Right atrium auricular region (tissue), 2 donors: ENCODE results near the gene SLC22A1. TPM values are rescaled to one million over a fixed set of nuclear protein-coding genes. Genes with fewer than 3 reads are reported as not detected.

Experiments used
- DNase-seq: peaks from one replicate; pipeline ENCODE4 v3.0.0-alpha.2; 2019; ENCODE audit warnings: low spot score
- H3K27ac ChIP-seq, 2 donors: fragments of 200-600 bp; sonication (generic); 1 replicate in 1 of 2; 2 replicates in 1 of 2; pipeline ENCODE4 v1.5.1; 2016 to 2019
- H3K27me3 ChIP-seq, 2 donors: fragments of 200-600 bp; sonication (generic); one replicate each; pipeline versions ENCODE4 v1.5.1 to v1.6.0; 2017 to 2019
- H3K36me3 ChIP-seq: fragments of 200-600 bp; sonication (generic); one replicate; pipeline ENCODE4 v1.5.1; 2016
- H3K4me1 ChIP-seq, 2 donors: fragments of 200-600 bp; sonication (generic); one replicate each; pipeline versions ENCODE4 v1.5.1 to v1.6.0; 2017 to 2019
- H3K4me3 ChIP-seq, 2 donors: fragments of 200-600 bp; sonication (generic); 1 replicate in 1 of 2; 2 replicates in 1 of 2; pipeline ENCODE4 v1.5.1; 2017 to 2019; ENCODE audit warnings: mild to moderate bottlenecking in 1 of 2, moderate library complexity in 1 of 2
- H3K9me3 ChIP-seq, 2 donors: fragments of 200-600 bp; sonication (generic); one replicate each; pipeline ENCODE4 v1.5.1; 2019
- total RNA-seq, 2 donors: library from RNA; depleted of rRNA; stranded (reverse); fragments of >200 nt; gene quantifications; one replicate each; pipeline ENCODE4 v1.1.0, GENCODE V29; 2016
- TF ChIP-seq, protein P1 (sequence below), 2 donors: fragments of 200-600 bp; sonication (generic); IDR thresholded peaks; one replicate each; pipeline ENCODE4 v1.5.1; 2019; ENCODE audit warnings: antibody characterized with exemption in 2 of 2

The SLC22A1 gene
- not detected for total RNA-seq

DNA sequence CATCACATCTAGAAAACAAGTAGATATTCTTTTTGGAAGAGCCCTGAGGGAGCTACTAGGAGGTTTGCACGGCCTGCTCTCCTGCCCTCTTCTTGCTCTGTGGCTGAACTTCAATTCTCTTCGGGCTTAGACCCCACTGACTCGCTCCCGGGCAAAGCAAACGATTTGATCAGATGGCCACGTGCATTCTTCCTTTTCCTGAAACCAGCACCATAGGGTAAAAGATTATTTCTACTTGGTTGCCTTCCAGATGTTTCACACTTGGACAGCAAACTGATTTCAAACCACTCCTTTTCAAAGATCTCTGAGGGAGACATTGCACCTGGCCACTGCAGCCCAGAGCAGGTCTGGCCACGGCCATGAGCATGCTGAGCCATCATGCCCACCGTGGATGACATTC lies at the start of gene SLC22A1:
Gene SLC22A1 (plus strand): TSS at position 258 of the 400 bp plus-strand sequence. CDS start 121 bp downstream, at position 379.
- DNase-seq, result no peak
- no peaks in the 10 kb centered on the region for H3K4me1 ChIP-seq
- H3K9me3 ChIP-seq, result no peaks in the 10 kb centered on the region
- no peak within 1 kb of the TSS for H3K4me3 ChIP-seq
- H3K27ac ChIP-seq, result no peak within 1 kb of the TSS
- no peaks in the 10 kb centered on the region for H3K36me3 ChIP-seq
- TF ChIP-seq, protein P1, sequence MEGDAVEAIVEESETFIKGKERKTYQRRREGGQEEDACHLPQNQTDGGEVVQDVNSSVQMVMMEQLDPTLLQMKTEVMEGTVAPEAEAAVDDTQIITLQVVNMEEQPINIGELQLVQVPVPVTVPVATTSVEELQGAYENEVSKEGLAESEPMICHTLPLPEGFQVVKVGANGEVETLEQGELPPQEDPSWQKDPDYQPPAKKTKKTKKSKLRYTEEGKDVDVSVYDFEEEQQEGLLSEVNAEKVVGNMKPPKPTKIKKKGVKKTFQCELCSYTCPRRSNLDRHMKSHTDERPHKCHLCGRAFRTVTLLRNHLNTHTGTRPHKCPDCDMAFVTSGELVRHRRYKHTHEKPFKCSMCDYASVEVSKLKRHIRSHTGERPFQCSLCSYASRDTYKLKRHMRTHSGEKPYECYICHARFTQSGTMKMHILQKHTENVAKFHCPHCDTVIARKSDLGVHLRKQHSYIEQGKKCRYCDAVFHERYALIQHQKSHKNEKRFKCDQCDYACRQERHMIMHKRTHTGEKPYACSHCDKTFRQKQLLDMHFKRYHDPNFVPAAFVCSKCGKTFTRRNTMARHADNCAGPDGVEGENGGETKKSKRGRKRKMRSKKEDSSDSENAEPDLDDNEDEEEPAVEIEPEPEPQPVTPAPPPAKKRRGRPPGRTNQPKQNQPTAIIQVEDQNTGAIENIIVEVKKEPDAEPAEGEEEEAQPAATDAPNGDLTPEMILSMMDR (IDR thresholded peaks at IDR 0.05), result no peak
- H3K27me3 ChIP-seq, result no peaks in the 10 kb centered on the region

DNA sequence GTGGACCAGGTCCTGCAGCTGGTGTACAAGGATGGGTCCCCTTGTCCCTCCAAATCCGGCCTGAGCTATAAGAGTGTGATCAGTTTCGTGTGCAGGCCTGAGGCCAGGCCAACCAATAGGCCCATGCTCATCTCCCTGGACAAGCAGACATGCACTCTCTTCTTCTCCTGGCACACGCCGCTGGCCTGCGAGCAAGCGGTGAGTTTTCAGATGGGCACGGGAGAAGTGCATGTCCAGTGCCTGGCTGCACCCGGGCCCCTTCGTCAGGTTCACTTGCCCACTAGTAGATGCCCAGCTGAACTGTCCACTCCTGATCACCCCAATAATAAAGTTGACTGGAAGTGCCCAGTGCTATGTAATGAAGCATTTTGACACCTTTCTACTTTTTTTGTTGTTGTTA lies 48.3 kb upstream of the SLC22A1 start:
- Histone ChIP-seq H3K4me3 (no peak overlapping the region), H3K9me3 (no peaks in the 10 kb centered on the region), H3K27me3 (no peaks in the 10 kb centered on the region), H3K36me3 (peaks cover 78% of the 10 kb centered on the region), H3K27ac (no peak overlapping the region), H3K4me1 (no peaks in the 10 kb centered on the region)
- no peak for DNase-seq
- TF ChIP-seq, protein P1 (IDR thresholded peaks at IDR 0.05), result no peak

DNA sequence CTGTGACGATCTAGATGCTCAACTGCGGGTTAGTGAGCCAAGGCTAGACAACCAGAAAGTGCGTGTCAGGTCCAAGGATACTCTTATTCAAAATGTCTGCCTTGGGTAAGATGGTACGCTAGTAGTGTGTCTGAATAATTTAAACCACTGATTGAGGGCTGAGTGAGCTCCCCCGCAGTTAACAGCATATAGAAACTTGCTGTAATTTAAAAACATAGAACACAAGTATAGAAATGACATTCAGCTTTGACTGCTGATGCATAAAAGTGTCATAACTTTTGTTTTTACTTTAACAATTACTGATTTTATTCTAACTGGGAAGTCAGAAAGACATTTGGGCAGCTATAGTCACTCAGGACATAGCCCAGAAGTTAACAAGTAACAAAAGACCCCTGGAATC lies 45.6 kb upstream of the SLC22A1 start:
- no peak for DNase-seq
- Histone ChIP-seq H3K27me3 (no peaks in the 10 kb centered on the region), H3K27ac (no peak overlapping the region), H3K4me3 (no peak overlapping the region), H3K36me3 (peaks cover 78% of the 10 kb centered on the region), H3K9me3 (no peaks in the 10 kb centered on the region), H3K4me1 (no peaks in the 10 kb centered on the region)
- TF ChIP-seq, protein P1 (IDR thresholded peaks at IDR 0.05), result no peak

DNA sequence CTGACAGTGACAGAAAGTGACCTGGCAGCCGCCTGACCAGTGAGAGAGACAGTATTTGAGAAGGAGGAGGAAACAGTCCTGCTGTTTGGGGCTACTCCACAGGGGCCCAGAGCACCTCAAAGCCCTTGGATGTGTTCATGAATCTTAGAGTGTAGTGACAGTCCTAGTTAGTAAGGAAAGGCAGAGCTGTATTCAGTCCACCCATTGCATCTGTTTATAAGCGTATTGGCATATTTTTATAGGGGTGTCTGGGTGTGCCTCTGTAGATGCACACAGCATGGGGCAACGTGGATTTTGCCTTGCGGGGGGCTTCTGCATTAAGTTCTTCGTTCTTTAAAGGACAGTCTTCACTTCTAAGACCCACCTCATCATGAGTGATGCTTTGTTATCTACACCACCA lies 44.6 kb upstream of the SLC22A1 start:
- peaks cover 83% of the 10 kb centered on the region for H3K36me3 ChIP-seq
- no peaks in the 10 kb centered on the region for H3K27me3 ChIP-seq
- H3K9me3 ChIP-seq, result no peaks in the 10 kb centered on the region
- TF ChIP-seq, protein P1 (IDR thresholded peaks at IDR 0.05), result no peak
- H3K4me3 ChIP-seq, result no peak overlapping the region
- H3K4me1 ChIP-seq, result no peaks in the 10 kb centered on the region
- no peak overlapping the region for H3K27ac ChIP-seq
- DNase-seq, result no peak

DNA sequence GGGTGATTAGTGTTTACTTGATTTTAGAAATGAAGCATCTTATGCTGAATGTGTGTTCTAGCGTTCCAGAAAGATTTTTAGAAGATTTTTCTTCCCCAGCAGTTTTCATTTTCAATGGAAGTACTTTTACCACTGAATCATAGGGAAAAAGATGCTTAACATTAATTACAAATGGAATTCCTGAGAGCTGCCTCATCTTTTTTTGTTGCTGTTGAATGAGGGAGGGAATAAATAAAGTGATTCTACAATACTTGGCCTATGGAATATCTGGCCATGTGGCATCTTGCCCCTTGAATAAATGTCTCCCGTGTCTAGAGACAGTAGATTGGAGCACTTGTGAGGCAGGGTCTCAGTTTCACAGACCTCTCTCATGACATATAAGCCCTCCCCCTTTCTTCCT lies 44.1 kb upstream of the SLC22A1 start:
- Histone ChIP-seq H3K9me3 (no peaks in the 10 kb centered on the region), H3K36me3 (peaks cover 83% of the 10 kb centered on the region), H3K4me3 (no peak overlapping the region), H3K27me3 (no peaks in the 10 kb centered on the region), H3K27ac (no peak overlapping the region), H3K4me1 (no peaks in the 10 kb centered on the region)
- TF ChIP-seq, protein P1 (IDR thresholded peaks at IDR 0.05), result no peak
- no peak for DNase-seq
